ENCODE results near the gene BRD1.

The BRD1 gene

GRCh38 chr22:49827853-49828598, at the start of gene BRD1:
Gene BRD1, minus strand, starts transcription at chr22:49827873. Its CDS starts 3,556 bp downstream, at chr22:49824317.
- DNase-seq: peak; percentile 76

GRCh38 chr22:49873228-49873940, 45.7 kb upstream of the BRD1 start:
- no peak for DNase-seq

GRCh38 chr22:49872347-49872746, 44.7 kb upstream of the BRD1 start:
- no peak for DNase-seq

GRCh38 chr22:49871482-49871881, 43.8 kb upstream of the BRD1 start:
- no peak for DNase-seq

GRCh38 chr22:49869845-49870712, 42.4 kb upstream of the BRD1 start:
- peak; percentile 52 for DNase-seq

GRCh38 chr22:49869086-49869830, 41.6 kb upstream of the BRD1 start:
- no peak for DNase-seq

- peak; percentile 52 for DNase-seq
Measured at GRCh38 chr22:49867303-49868265, 39.9 kb upstream of the BRD1 start.

GRCh38 chr22:49866646-49867045, 39.0 kb upstream of the BRD1 start:
- no peak for DNase-seq

GRCh38 chr22:49866134-49866533, 38.5 kb upstream of the BRD1 start:
- DNase-seq: no peak

- no peak for DNase-seq
Measured at GRCh38 chr22:49865156-49865555, 37.5 kb upstream of the BRD1 start.

GRCh38 chr22:49863931-49864330, 36.3 kb upstream of the BRD1 start:
- DNase-seq: no peak

GRCh38 chr22:49862496-49862776, 34.8 kb upstream of the BRD1 start:
- no peak for DNase-seq

GRCh38 chr22:49861642-49862495, 34.2 kb upstream of the BRD1 start:
- no peak for DNase-seq

- DNase-seq: no peak
Measured at GRCh38 chr22:49858827-49859226, 31.2 kb upstream of the BRD1 start.

GRCh38 chr22:49856766-49857618, 29.3 kb upstream of the BRD1 start:
- DNase-seq: no peak

- DNase-seq: no peak
Measured at GRCh38 chr22:49856343-49856742, 28.7 kb upstream of the BRD1 start.

- DNase-seq: peak; percentile 28
Measured at GRCh38 chr22:49855251-49855911, 27.7 kb upstream of the BRD1 start.

GRCh38 chr22:49853981-49854831, 26.5 kb upstream of the BRD1 start:
- peak; percentile 34 for DNase-seq

Measured in activated CD4-positive, alpha-beta T cell treated with anti-CD3 and anti-CD28 coated beads, Interleukin-10, Interleukin-2, amounts not matched to agents 100 ng/mL and 50 ng/mL, durations not matched to agents 16 hours and 8 hours (primary cell).